ENCODE data around the gene OPCML. TPM values are rescaled to one million over a fixed set of nuclear protein-coding genes. Genes with fewer than 3 reads are reported as not detected.

The OPCML gene
- total RNA-seq, 1 experiment from 2014 or later = not detected

GRCh38 chr11:132999031-132999430 is 533.3 kb downstream of the OPCML start:
- 0 out of 2 replicates have a peak, but pooled peaks cover 4% of the 10 kb centered on the region for H3K9me3 ChIP-seq
- H3K36me3 Mint-ChIP-seq (ENCODE audit: insufficient read depth, unreplicated experiment) = no peaks in the 10 kb centered on the region
- H3K27me3 ChIP-seq (replicated peaks; ENCODE audit: control insufficient read depth, insufficient read depth, low read length) = no peaks in the 10 kb centered on the region; the same call in 1 of the 2 replicates
- H3K4me1 ChIP-seq = no peaks in the 10 kb centered on the region
- H3K36me3 ChIP-seq (ENCODE audit: control insufficient read depth, insufficient read depth, low read length) = no peaks in the 10 kb centered on the region
- POLR2A ChIA-PET = no interaction called here
- H3K9me3 Mint-ChIP-seq (ENCODE audit: unreplicated experiment) = peaks cover 33% of the 10 kb centered on the region
- H3K4me3 ChIP-seq (ENCODE audit: low read depth, low read length) = no peak overlapping the region
- H3K4me1 Mint-ChIP-seq (ENCODE audit: low read depth, unreplicated experiment) = no peaks in the 10 kb centered on the region
- H3K27ac Mint-ChIP-seq (ENCODE audit: unreplicated experiment) = no peak overlapping the region
- CTCF ChIA-PET = no interaction called here
- intact Hi-C loops (cut with micrococcal nuclease; ENCODE audit: unreplicated experiment) = no loop called here
- DNase-seq = no peak
- no peak overlapping the region for H3K4me3 Mint-ChIP-seq (ENCODE audit: unreplicated experiment)
- H3K27me3 Mint-ChIP-seq (ENCODE audit: insufficient read depth, unreplicated experiment) = peaks cover 2% of the 10 kb centered on the region
- no TSS peak for BruUV-seq (replicated peaks)
- no peak for TF ChIP-seq CTCF (IDR thresholded peaks at IDR 0.05; ENCODE audit: insufficient read depth in 1 of 2, low read depth in 1 of 2, low read length in 1 of 2, severe bottlenecking in 1 of 2, unreplicated experiment in 1 of 2)

GRCh38 chr11:132997396-132997795 is 534.9 kb downstream of the OPCML start:
- H3K27me3 Mint-ChIP-seq (ENCODE audit: insufficient read depth, unreplicated experiment) = peaks cover 10% of the 10 kb centered on the region
- no peak overlapping the region for H3K4me3 Mint-ChIP-seq (ENCODE audit: unreplicated experiment)
- ChIA-PET POLR2A (no interaction called here), CTCF (no interaction called here)
- Histone ChIP-seq H3K9me3 (0 out of 2 replicates have a peak, but pooled peaks cover 4% of the 10 kb centered on the region), H3K4me3 (ENCODE audit: low read depth, low read length) (no peak overlapping the region), H3K4me1 (no peaks in the 10 kb centered on the region), H3K36me3 (ENCODE audit: control insufficient read depth, insufficient read depth, low read length) (no peaks in the 10 kb centered on the region), H3K27me3 (replicated peaks; ENCODE audit: control insufficient read depth, insufficient read depth, low read length) (no peaks in the 10 kb centered on the region; the same call in 1 of the 2 replicates)
- intact Hi-C loops (cut with micrococcal nuclease; ENCODE audit: unreplicated experiment) = no loop called here
- H3K36me3 Mint-ChIP-seq (ENCODE audit: insufficient read depth, unreplicated experiment) = no peaks in the 10 kb centered on the region
- no peak for TF ChIP-seq CTCF (IDR thresholded peaks at IDR 0.05; ENCODE audit: insufficient read depth in 1 of 2, low read depth in 1 of 2, low read length in 1 of 2, severe bottlenecking in 1 of 2, unreplicated experiment in 1 of 2)
- DNase-seq = no peak
- H3K9me3 Mint-ChIP-seq (ENCODE audit: unreplicated experiment) = peaks cover 20% of the 10 kb centered on the region
- H3K4me1 Mint-ChIP-seq (ENCODE audit: low read depth, unreplicated experiment) = no peaks in the 10 kb centered on the region
- no TSS peak for BruUV-seq (replicated peaks)
- no peak overlapping the region for H3K27ac Mint-ChIP-seq (ENCODE audit: unreplicated experiment)

GRCh38 chr11:132994966-132995365 is 537.3 kb downstream of the OPCML start:
- intact Hi-C loops (cut with micrococcal nuclease; ENCODE audit: unreplicated experiment) = no loop called here
- ChIA-PET CTCF (no interaction called here), POLR2A (no interaction called here)
- no TSS peak for BruUV-seq (replicated peaks)
- Mint-ChIP-seq H3K27ac (ENCODE audit: unreplicated experiment) (no peak overlapping the region), H3K4me1 (ENCODE audit: low read depth, unreplicated experiment) (no peaks in the 10 kb centered on the region), H3K4me3 (ENCODE audit: unreplicated experiment) (no peak overlapping the region), H3K9me3 (ENCODE audit: unreplicated experiment) (no peaks in the 10 kb centered on the region), H3K36me3 (ENCODE audit: insufficient read depth, unreplicated experiment) (no peaks in the 10 kb centered on the region), H3K27me3 (ENCODE audit: insufficient read depth, unreplicated experiment) (peaks cover 14% of the 10 kb centered on the region)
- Histone ChIP-seq H3K4me3 (ENCODE audit: low read depth, low read length) (no peak overlapping the region), H3K4me1 (no peaks in the 10 kb centered on the region), H3K36me3 (ENCODE audit: control insufficient read depth, insufficient read depth, low read length) (no peaks in the 10 kb centered on the region), H3K9me3 (no peaks in the 10 kb centered on the region), H3K27me3 (replicated peaks; ENCODE audit: control insufficient read depth, insufficient read depth, low read length) (no peaks in the 10 kb centered on the region; the same call in 1 of the 2 replicates)
- no peak for DNase-seq
- no peak for TF ChIP-seq CTCF (IDR thresholded peaks at IDR 0.05; ENCODE audit: insufficient read depth in 1 of 2, low read depth in 1 of 2, low read length in 1 of 2, severe bottlenecking in 1 of 2, unreplicated experiment in 1 of 2)
